Bronchial epithelial cell (primary cell): ENCODE results near the gene C6orf89. TPM values are rescaled to one million over a fixed set of nuclear protein-coding genes. Genes with fewer than 3 reads are reported as not detected.

ENCODE experiments used
- DNase-seq: peaks from one replicate; pipeline ENCODE4 v3.0.0-alpha.2; 2010; ENCODE audit warnings: low read depth
- FAIRE-seq: peaks from 2 replicates; lab custom pipeline; 2011; peaks lifted over from hg19 to GRCh38; lab: Jason Lieb, UNC
- H3K27me3 ChIP-seq: 2 replicates; pipeline ENCODE4 v1.5.1; 2011; ENCODE audit warnings: low read length; ENCODE audit not compliant: control insufficient read depth, insufficient read depth
- H3K36me3 ChIP-seq: 2 replicates; pipeline ENCODE4 v1.5.1; 2011; ENCODE audit warnings: low read length; ENCODE audit not compliant: control insufficient read depth, insufficient read depth
- H3K4me3 ChIP-seq: 2 replicates; pipeline ENCODE4 v1.5.1; 2011; ENCODE audit warnings: mild to moderate bottlenecking, low read depth, low read length, control low read depth
- total RNA-seq: library from RNA; depleted of rRNA; stranded (reverse); fragments of >200 nt; gene quantifications from 2 replicates; pipeline ENCODE4 v1.2.1, GENCODE V29; 2014
- TF ChIP-seq, protein P1 (sequence below): IDR thresholded peaks from 2 replicates; pipeline ENCODE4 v1.5.1; 2011; ENCODE audit warnings: mild to moderate bottlenecking, moderate library complexity, low read length, control low read depth, inconsistent platforms; ENCODE audit not compliant: insufficient read depth, severe bottlenecking

The C6orf89 gene
- total RNA-seq, 1 donor from 2014 or later: 21.9 TPM

DNA sequence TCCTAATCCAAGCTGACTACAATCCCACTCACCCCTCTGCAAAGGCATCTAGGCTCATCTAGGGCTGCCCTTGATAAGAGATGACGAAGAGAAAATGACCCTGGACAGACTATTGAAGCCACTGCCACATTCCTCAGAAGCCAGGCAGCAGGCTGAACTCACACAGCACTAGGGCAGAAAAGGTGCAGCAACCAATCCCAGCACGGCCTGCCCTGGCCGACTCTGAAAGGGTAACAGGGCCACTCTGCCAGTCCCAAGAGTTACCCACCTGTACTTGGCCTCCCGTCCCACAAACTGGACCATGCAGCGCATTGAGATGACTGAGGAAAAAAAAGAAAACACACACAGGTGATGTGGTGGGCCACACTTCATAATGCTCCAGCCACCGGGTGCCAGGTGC lies 91.2 kb downstream of the C6orf89 start:
- no peak overlapping the region for H3K4me3 ChIP-seq
- FAIRE-seq (peak; percentile 32), DNase-seq (no peak)
- TF ChIP-seq, protein P1, sequence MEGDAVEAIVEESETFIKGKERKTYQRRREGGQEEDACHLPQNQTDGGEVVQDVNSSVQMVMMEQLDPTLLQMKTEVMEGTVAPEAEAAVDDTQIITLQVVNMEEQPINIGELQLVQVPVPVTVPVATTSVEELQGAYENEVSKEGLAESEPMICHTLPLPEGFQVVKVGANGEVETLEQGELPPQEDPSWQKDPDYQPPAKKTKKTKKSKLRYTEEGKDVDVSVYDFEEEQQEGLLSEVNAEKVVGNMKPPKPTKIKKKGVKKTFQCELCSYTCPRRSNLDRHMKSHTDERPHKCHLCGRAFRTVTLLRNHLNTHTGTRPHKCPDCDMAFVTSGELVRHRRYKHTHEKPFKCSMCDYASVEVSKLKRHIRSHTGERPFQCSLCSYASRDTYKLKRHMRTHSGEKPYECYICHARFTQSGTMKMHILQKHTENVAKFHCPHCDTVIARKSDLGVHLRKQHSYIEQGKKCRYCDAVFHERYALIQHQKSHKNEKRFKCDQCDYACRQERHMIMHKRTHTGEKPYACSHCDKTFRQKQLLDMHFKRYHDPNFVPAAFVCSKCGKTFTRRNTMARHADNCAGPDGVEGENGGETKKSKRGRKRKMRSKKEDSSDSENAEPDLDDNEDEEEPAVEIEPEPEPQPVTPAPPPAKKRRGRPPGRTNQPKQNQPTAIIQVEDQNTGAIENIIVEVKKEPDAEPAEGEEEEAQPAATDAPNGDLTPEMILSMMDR: no peak
- no peaks in the 10 kb centered on the region for H3K27me3 ChIP-seq
- peaks cover 34% of the 10 kb centered on the region for H3K36me3 ChIP-seq

DNA sequence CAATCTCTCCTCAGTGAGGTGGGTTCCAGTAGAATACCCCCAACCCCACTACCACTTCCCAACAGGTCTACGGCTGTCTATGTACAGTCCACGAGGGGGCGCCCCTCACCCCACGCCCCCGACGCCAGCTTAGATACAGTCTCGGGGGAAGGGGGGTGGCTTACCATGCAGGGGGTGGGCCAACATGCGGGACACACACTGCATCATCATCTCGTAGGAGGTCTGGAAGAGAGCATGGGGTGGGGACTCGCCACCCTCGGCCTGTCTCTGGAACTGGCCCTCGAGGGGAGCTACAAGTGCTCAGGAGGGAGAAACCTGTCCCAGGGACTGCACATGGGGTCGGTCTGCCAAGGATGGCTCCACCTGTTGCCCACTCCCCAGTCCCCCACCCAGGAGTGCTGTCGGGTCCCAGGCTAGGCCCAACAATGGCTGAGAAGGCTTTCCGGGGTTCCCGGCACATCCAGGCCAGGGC lies 91.8 kb downstream of the C6orf89 start:
- TF ChIP-seq, protein P1: peak; percentile 40
- H3K4me3 ChIP-seq: no peak overlapping the region
- DNase-seq: no peak
- peaks cover 31% of the 10 kb centered on the region for H3K36me3 ChIP-seq
- FAIRE-seq: no peak
- no peaks in the 10 kb centered on the region for H3K27me3 ChIP-seq

Other genes starting within 250 kb of the C6orf89 start
- 364 and 524 TPM in 2 replicates for gene CDKN1A, start 207.2 kb upstream of the C6orf89 start, total RNA-seq
- gene RAB44, start 188.1 kb upstream of the C6orf89 start, total RNA-seq: under 0.01 TPM in 2 replicates
- not detected in 2 replicates for gene CPNE5, start 46.5 kb upstream of the C6orf89 start, total RNA-seq
- 33.3 and 34.8 TPM in 2 replicates for gene PPIL1, start 11.1 kb upstream of the C6orf89 start, total RNA-seq
- gene PI16, start 68.8 kb downstream of the C6orf89 start, total RNA-seq: not detected in 2 replicates
- 138 and 156 TPM in 2 replicates for gene MTCH1, start 100.2 kb downstream of the C6orf89 start, total RNA-seq
- under 0.01 and 0.26 TPM in 2 replicates for gene FGD2, start 119.7 kb downstream of the C6orf89 start, total RNA-seq